Astrocyte of the spinal cord (primary cell): ENCODE data around the gene PLOD3.

Source experiments
- DNase-seq: peaks from one replicate; pipeline ENCODE4 v3.0.0; 2011; ENCODE audit warnings: low read depth, low spot score
- H3K4me3 ChIP-seq: 2 replicates; pipeline ENCODE4 v1.5.1; 2011; ENCODE audit warnings: low read depth, mild to moderate bottlenecking, low read length, moderate library complexity
- CTCF ChIP-seq: IDR thresholded peaks from 2 replicates; pipeline ENCODE4 v1.5.1; 2012; ENCODE audit warnings: low read depth, mild to moderate bottlenecking, low read length, inconsistent platforms
- in situ Hi-C: cut with HindIII; loops from 2 replicates; pipeline ENCODE4 v1.10.0; 2017; ENCODE audit warnings: low sequenced_read_pairs

PLOD3 gene

GRCh38 chr7:101251871-101252659, 34.7 kb upstream of the PLOD3 start:
- in situ Hi-C loops, result no loop called here
- TF ChIP-seq CTCF, result no peak
- H3K4me3 ChIP-seq, result peak overlapping the region; percentile 96
- DNase-seq, result peak; percentile 98

GRCh38 chr7:101250324-101250723, 32.9 kb upstream of the PLOD3 start:
- no peak for TF ChIP-seq CTCF
- no peak overlapping the region for H3K4me3 ChIP-seq
- in situ Hi-C loops, result no loop called here

GRCh38 chr7:101248276-101248675, 30.9 kb upstream of the PLOD3 start:
- in situ Hi-C loops, result no loop called here
- H3K4me3 ChIP-seq, result no peak overlapping the region
- no peak for TF ChIP-seq CTCF
- DNase-seq, result no peak

More at GRCh38 chr7:101250324-101250723, 32.9 kb upstream of the PLOD3 start:
- no peak for DNase-seq

- in situ Hi-C loops, result no loop called here
- peak overlapping the region; percentile 94 for H3K4me3 ChIP-seq
- TF ChIP-seq CTCF, result no peak
- no peak for DNase-seq
These were observed 27.8 kb upstream of the PLOD3 start for GRCh38 chr7:101245147-101245668.

- peak; percentile 92 for TF ChIP-seq CTCF
- DNase-seq, result peak; percentile 92
- in situ Hi-C loops, result no loop called here
- peak within 1 kb of the TSS; percentile 94 for H3K4me3 ChIP-seq
These were observed 27.2 kb upstream of the PLOD3 start, which contains the start of gene FIS1 for GRCh38 chr7:101244375-101245146. FIS1 (minus strand) TSS chr7:101245081; CDS start chr7:101245004, 77 bp downstream.

- H3K4me3 ChIP-seq, result peak overlapping the region; percentile 94
- no peak for DNase-seq
- no peak for TF ChIP-seq CTCF
- in situ Hi-C loops, result no loop called here
These were observed 26.4 kb upstream of the PLOD3 start for GRCh38 chr7:101243646-101244374.
